Stimulated activated CD4-positive, alpha-beta T cell treated with anti-CD3 and anti-CD28 coated beads, Interleukin-4, amount 100 ng/mL, for 48 hours (primary cell): ENCODE data around the gene NSUN7.

Experiments used
- DNase-seq, 2 donors: peaks; one replicate each; pipeline ENCODE4 v3.0.0-alpha.2; 2020; ENCODE audit warnings: low read depth in 2 of 2

The NSUN7 gene

DNA sequence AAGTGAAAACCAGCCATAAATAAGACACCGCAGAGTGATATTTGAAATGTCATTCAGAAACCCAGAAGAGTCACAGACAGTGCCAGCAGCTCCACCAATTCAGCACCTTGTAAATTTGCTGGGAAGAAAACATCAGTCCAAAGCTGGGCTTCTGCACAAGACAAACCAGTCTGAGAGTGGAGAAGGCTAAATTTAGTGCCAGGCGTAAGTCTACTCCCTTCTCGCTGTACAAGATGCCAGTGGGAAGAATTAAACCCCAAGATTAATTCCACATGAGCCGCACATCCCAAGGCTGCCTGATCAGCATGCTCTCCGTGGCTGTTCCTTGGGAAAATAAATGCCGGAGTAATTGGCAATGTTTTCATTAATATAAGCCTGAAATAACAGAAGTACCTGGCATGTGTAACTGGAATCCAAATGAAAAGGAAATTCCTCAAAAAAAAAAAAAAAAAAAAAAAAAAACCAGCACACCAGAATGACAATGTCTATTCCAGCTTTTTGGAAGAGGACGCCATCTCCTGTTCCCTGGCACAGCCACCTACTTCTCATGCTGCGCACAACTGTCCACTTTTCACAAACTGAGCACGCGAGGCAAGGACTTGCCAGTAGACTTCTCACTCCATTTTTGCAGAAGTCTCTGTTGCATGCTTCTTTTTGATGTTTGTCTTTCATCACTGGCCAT is 95.5 kb downstream of the NSUN7 start:
- DNase-seq = no peak

GRCh38 chr4:40846532-40846931 is 96.8 kb downstream of the NSUN7 start:
- no peak for DNase-seq

- DNase-seq = no peak
These were observed 98.5 kb downstream of the NSUN7 start for GRCh38 chr4:40848251-40848650.

DNA sequence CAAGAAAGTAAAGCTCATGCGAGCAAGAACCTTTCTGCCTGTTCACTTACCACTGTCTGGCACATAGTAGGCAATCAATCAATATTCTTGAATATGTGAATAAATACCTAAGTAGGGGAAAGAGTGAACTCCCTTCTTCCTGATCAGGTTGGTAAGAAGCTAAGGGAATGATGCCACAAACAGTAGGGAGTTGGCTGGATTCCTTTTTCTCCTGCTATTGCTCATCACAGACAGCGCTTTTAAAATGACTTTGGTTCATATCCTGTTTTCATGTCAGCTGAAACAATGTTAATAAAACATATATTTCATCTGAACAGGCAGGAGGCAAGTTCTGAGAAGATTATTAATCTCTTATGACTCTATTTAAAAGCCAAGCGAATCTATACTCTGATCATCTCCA is 99.2 kb downstream of the NSUN7 start:
- DNase-seq = no peak

DNA sequence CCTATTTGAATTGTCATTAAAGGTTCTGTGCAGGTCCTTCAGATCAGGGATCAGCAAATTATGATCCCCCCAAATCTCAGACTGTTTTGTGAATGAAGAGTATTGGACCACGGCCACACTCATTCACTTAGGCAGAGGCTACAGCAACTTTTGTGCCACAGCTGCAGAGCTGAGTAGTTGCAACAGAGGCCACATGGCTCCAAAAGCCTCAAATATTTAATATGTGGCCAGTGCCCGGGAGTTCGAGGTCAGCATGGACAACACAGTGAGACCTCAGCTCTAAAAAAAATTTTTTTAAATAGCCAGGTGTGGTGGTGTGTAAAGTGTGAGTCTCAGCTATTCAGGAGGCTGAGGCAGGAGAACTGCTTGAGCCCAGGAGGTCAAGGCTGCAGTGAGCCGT is 100.7 kb downstream of the NSUN7 start:
- DNase-seq = no peak

GRCh38 chr4:40856277-40856839 is 106.6 kb downstream of the NSUN7 start:
- no peak for DNase-seq

DNA sequence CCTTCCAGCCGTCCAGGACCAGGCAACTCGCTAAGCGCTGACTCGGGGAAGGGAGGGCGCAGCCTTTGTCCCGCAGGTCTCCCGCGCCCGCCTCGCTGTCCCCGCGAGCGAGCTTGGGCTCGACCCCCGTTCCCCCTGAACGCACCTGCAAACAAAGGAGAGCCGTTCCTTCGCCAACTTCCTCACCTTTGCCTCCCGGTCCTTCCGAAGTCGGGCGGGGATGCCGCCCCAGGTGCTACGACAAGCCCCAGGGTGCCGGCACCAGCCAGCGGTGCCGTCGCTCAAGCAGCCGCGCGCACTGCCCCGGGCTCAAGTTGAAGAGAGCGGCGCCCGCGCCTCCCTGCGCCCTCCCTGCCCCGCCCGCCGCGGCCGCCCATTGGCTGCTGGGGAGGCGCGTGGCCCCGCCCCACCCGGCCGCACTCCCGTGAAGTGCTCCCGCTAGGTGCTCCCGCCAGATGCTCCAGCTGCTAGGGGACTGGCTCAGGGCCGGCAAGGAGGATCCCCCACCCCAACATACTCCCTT is 107.1 kb downstream of the NSUN7 start:
- DNase-seq = peak; percentile 43 to 55

- DNase-seq = no peak
These were observed 108.2 kb downstream of the NSUN7 start for GRCh38 chr4:40857956-40858355.

- DNase-seq = no peak
These were observed 109.2 kb downstream of the NSUN7 start for GRCh38 chr4:40858962-40859361.
